Loucy (cell line): ENCODE data around the gene HS1BP3.

Source experiments
- H2AFZ ChIP-seq: fragments of 200-600 bp; sonication (generic); 2 replicates; pipeline ENCODE4 v1.6.0; 2016; ENCODE audit warnings: antibody characterized with exemption, mild to moderate bottlenecking, low read length, moderate library complexity
- H3F3A ChIP-seq: fragments of 200-600 bp; 2 replicates; pipeline ENCODE4 v1.6.0; 2016; ENCODE audit warnings: antibody characterized with exemption, low read depth, mild to moderate bottlenecking
- H3K27me3 ChIP-seq: fragments of 200-600 bp; sonication (generic); 2 replicates; pipeline ENCODE4 v1.6.1; 2014; ENCODE audit warnings: low read length, mild to moderate bottlenecking; ENCODE audit not compliant: insufficient read depth, poor library complexity, severe bottlenecking
- H3K36me3 ChIP-seq: fragments of 200-600 bp; sonication (generic); 2 replicates; pipeline ENCODE4 v1.6.1; 2016; ENCODE audit warnings: low read length; ENCODE audit not compliant: insufficient read depth
- H3K4me1 ChIP-seq: fragments of 200-600 bp; sonication (generic); 2 replicates; pipeline ENCODE4 v1.5.1; 2014; ENCODE audit warnings: low read length, mild to moderate bottlenecking; ENCODE audit not compliant: insufficient read depth, poor library complexity, severe bottlenecking
- H3K4me2 ChIP-seq: fragments of 200-600 bp; sonication (generic); 2 replicates; pipeline ENCODE4 v1.6.0; 2014; ENCODE audit warnings: antibody characterized with exemption, low read length, low read depth, mild to moderate bottlenecking; ENCODE audit not compliant: poor library complexity, severe bottlenecking
- H3K4me3 ChIP-seq: fragments of 200-600 bp; sonication (generic); 2 replicates; pipeline ENCODE4 v1.5.1; 2014; ENCODE audit warnings: low read length, mild to moderate bottlenecking, mixed read lengths; ENCODE audit not compliant: poor library complexity, severe bottlenecking
- H3K79me2 ChIP-seq: fragments of 200-600 bp; sonication (generic); 2 replicates; pipeline ENCODE4 v1.6.1; 2014; ENCODE audit warnings: low read length; ENCODE audit not compliant: insufficient read depth
- H3K9ac ChIP-seq: fragments of 200-600 bp; sonication (generic); 2 replicates; pipeline ENCODE4 v1.6.0; 2014; ENCODE audit warnings: mild to moderate bottlenecking, low read depth, low read length, moderate library complexity; ENCODE audit not compliant: poor library complexity, severe bottlenecking
- H3K9me2 ChIP-seq: fragments of 200-600 bp; sonication (generic); replicated peaks from 2 replicates; pipeline ENCODE4 v1.6.1; 2016; ENCODE audit warnings: low read depth, low read length, mixed read lengths
- H3K9me3 ChIP-seq: fragments of 200-600 bp; sonication (generic); 2 replicates; pipeline ENCODE4 v1.6.1; 2014; ENCODE audit warnings: mild to moderate bottlenecking, antibody characterized with exemption, low read length, low read depth; ENCODE audit not compliant: insufficient read depth
- H4K20me1 ChIP-seq: fragments of 200-600 bp; sonication (generic); 2 replicates; pipeline ENCODE4 v1.6.0; 2014; ENCODE audit warnings: antibody characterized with exemption, low read length, mild to moderate bottlenecking; ENCODE audit not compliant: insufficient read depth, poor library complexity, severe bottlenecking
- EZH2phosphoT487 ChIP-seq: fragments of 200-600 bp; IDR thresholded peaks from 2 replicates; pipeline ENCODE4 v1.6.1; 2018; ENCODE audit warnings: antibody characterized with exemption, mild to moderate bottlenecking, moderate library complexity, borderline replicate concordance
- TF ChIP-seq, protein P1 (sequence below): fragments of 200-600 bp; sonication (generic); conservative IDR thresholded peaks from 2 replicates; pipeline ENCODE4 v1.5.1; 2014; ENCODE audit warnings: mild to moderate bottlenecking, antibody characterized with exemption, low read length

HS1BP3 gene

DNA sequence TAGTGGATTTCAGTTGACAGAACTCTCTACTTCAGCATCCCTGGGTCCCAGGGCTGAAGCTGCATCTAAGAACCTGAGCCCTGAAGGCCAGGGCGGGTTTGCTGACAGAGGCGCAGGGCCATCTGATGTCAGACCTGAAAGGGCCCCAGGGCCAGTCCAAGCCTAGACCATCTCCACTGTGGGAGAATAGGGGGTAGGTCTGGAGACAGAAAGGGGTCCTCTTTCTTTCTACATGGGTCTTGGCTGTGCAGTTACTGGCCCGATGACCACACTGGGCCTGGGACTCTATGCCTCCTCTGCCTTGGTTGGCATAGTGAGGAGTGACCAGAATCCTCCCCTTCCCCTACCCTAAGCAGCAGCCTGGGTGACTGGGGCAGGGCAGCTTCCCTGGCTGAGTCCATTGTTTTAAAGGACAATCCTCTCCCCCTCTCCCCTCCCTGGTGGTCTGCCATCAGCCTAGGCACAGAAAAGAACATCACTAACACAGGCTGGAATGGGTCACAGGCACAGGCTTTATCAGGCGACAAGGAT is 34.5 kb downstream of the HS1BP3 start:
- H3K4me3 ChIP-seq, result no peak overlapping the region
- TF ChIP-seq, protein P1, sequence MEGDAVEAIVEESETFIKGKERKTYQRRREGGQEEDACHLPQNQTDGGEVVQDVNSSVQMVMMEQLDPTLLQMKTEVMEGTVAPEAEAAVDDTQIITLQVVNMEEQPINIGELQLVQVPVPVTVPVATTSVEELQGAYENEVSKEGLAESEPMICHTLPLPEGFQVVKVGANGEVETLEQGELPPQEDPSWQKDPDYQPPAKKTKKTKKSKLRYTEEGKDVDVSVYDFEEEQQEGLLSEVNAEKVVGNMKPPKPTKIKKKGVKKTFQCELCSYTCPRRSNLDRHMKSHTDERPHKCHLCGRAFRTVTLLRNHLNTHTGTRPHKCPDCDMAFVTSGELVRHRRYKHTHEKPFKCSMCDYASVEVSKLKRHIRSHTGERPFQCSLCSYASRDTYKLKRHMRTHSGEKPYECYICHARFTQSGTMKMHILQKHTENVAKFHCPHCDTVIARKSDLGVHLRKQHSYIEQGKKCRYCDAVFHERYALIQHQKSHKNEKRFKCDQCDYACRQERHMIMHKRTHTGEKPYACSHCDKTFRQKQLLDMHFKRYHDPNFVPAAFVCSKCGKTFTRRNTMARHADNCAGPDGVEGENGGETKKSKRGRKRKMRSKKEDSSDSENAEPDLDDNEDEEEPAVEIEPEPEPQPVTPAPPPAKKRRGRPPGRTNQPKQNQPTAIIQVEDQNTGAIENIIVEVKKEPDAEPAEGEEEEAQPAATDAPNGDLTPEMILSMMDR, result no peak
- no peak for TF ChIP-seq EZH2phosphoT487
- H3K9ac ChIP-seq, result peak overlapping the region; percentile 50
- H3K9me3 ChIP-seq, result no peaks in the 10 kb centered on the region
- H3K79me2 ChIP-seq, result no peaks in the 10 kb centered on the region
- no peaks in the 10 kb centered on the region for H3K9me2 ChIP-seq
- H3K4me1 ChIP-seq, result peaks cover 51% of the 10 kb centered on the region
- peak overlapping the region; percentile 46 for H3K4me2 ChIP-seq
- H3F3A ChIP-seq, result no peaks in the 10 kb centered on the region
- no peak overlapping the region for H2AFZ ChIP-seq
- H3K27me3 ChIP-seq, result no peaks in the 10 kb centered on the region
- H3K36me3 ChIP-seq, result no peaks in the 10 kb centered on the region
- H4K20me1 ChIP-seq, result no peaks in the 10 kb centered on the region

DNA sequence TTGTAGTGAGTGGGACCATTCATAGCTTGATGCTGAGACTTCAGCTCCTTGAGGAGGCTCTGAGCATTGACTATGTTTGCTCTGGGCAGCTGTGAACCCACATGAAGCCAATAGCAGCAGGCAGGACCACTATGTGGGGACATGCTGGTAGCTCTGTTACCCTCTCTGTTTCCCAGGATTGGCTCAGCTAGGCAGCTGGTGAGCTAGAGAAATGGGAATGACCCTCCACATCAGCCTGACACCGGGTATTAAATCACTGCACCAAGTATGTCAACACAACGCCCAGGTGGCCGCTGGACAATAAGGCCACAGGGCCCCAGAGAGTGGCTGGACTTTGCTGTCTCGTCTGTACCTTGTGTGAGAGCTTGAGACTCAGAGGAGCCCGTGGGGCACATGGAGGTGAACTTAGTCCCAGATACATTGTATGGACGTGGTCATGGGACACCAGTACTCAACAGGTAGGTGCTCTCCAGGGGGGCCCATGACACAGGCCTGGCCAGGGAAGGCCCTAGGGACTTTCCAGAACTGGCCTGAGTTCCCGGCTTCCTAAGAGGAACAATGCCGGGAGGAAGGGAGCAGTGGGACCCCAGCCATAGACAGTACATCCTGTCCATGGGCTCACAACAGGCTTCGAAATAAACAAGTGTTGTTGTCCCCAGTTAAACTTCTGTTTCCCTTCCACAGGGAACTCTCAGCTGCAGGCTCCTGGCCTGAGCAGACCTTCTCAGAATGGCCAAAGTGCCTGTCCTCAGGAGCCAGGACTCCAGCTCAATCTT is 35.2 kb downstream of the HS1BP3 start:
- Histone ChIP-seq H3K4me2 (no peak overlapping the region), H3K4me3 (no peak overlapping the region), H3K4me1 (peaks cover 58% of the 10 kb centered on the region), H3K9me2 (no peaks in the 10 kb centered on the region), H3K79me2 (no peaks in the 10 kb centered on the region), H4K20me1 (no peaks in the 10 kb centered on the region), H2AFZ (no peak overlapping the region), H3K9ac (peak overlapping the region; percentile 50), H3K9me3 (no peaks in the 10 kb centered on the region), H3F3A (no peaks in the 10 kb centered on the region), H3K36me3 (no peaks in the 10 kb centered on the region), H3K27me3 (no peaks in the 10 kb centered on the region)
- TF ChIP-seq EZH2phosphoT487, result no peak
- TF ChIP-seq, protein P1, result no peak

DNA sequence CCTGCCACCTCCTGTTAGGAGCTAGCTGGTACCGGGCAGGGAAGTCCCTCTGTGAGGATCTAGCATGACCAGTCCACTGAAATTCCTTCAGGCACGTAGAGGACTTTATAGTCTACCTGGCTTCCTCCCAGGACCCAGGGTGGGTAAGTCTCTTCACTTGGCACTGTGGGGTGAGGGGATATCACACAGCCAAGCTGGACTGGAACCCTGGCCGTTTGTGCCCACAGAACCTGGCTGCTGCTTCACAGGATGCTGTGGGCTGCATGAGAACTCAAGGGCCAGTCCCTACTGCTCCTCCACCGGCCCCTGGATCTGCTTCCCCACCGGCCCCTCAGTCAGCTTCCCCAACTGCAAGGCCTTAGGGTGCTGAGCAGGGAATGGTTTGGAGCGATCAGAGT is 35.8 kb downstream of the HS1BP3 start:
- Histone ChIP-seq H3K27me3 (no peaks in the 10 kb centered on the region), H3K4me2 (no peak overlapping the region), H3K4me3 (no peak overlapping the region), H4K20me1 (no peaks in the 10 kb centered on the region), H3F3A (no peaks in the 10 kb centered on the region), H3K4me1 (peaks cover 64% of the 10 kb centered on the region), H3K9me2 (no peaks in the 10 kb centered on the region), H3K9me3 (no peaks in the 10 kb centered on the region), H3K79me2 (no peaks in the 10 kb centered on the region), H3K9ac (peak overlapping the region; percentile 9), H2AFZ (no peak overlapping the region), H3K36me3 (no peaks in the 10 kb centered on the region)
- no peak for TF ChIP-seq EZH2phosphoT487
- TF ChIP-seq, protein P1, result no peak
